Lung (tissue), 12 donors: ENCODE measurements around the gene MAN2C1. TPM values are rescaled to one million over a fixed set of nuclear protein-coding genes. Genes with fewer than 3 reads are reported as not detected.

Experiments used
- ATAC-seq: fragments of 200-7000 bp; cut with Tn5 transposase; one replicate; pipeline ENCODE4 v1.9.1; 2020; ENCODE audit warnings: moderate number of reproducible peaks; ENCODE audit not compliant: insufficient read depth, low FRiP score
- DNase-seq, 3 donors: peaks; one replicate each; pipeline ENCODE4 v3.0.0-alpha.2; 2013 to 2017
- H3K27ac ChIP-seq, 2 donors: one replicate each; pipeline ENCODE4 v1.5.1; 2013; ENCODE audit warnings: mild to moderate bottlenecking in 2 of 2, moderate library complexity in 2 of 2, control low read depth in 1 of 2, inconsistent platforms in 1 of 2, low read depth in 1 of 2, low read length in 1 of 2
- H3K27me3 ChIP-seq, 3 donors: one replicate each; pipeline ENCODE4 v1.5.1; 2013; ENCODE audit warnings: low read length in 2 of 3; ENCODE audit not compliant: control insufficient read depth in 3 of 3, insufficient read depth in 3 of 3
- H3K36me3 ChIP-seq, 4 donors: one replicate each; pipeline ENCODE4 v1.5.1; 2013; ENCODE audit warnings: low read length in 4 of 4, mild to moderate bottlenecking in 1 of 4, moderate library complexity in 1 of 4; ENCODE audit not compliant: control insufficient read depth in 4 of 4, insufficient read depth in 4 of 4
- H3K4me1 ChIP-seq, 5 donors: one replicate each; pipeline ENCODE4 v1.5.1; 2013; ENCODE audit warnings: low read length in 5 of 5, mild to moderate bottlenecking in 2 of 5, moderate library complexity in 1 of 5; ENCODE audit not compliant: control insufficient read depth in 5 of 5, insufficient read depth in 5 of 5
- H3K4me3 ChIP-seq: one replicate; pipeline ENCODE4 v1.5.1; 2013; ENCODE audit warnings: mild to moderate bottlenecking, control low read depth, moderate library complexity
- H3K9ac ChIP-seq, 2 donors: one replicate each; pipeline ENCODE4 v1.5.1; 2013; ENCODE audit warnings: low read length in 2 of 2, control low read depth in 1 of 2; ENCODE audit not compliant: insufficient read depth in 1 of 2
- H3K9me3 ChIP-seq, 4 donors: one replicate each; pipeline ENCODE4 v1.5.1; 2013; ENCODE audit warnings: low read length in 3 of 4, mild to moderate bottlenecking in 1 of 4, moderate library complexity in 1 of 4; ENCODE audit not compliant: control insufficient read depth in 4 of 4, insufficient read depth in 3 of 4
- WGBS, 2 donors: extraction: QIAGEN DNeasy Blood & Tissue Kit; methylation state at CpG; one replicate each; pipeline ENCODE4 v1.1.7; 2013; 5-methylcytosine and 5-hydroxymethylcytosine counted together
- polyA plus RNA-seq, 2 donors: library from polyadenylated mRNA; stranded (reverse); fragments of 200-250 nt; gene quantifications; one replicate each; pipeline ENCODE4 v1.2.1, GENCODE V29; 2013
- total RNA-seq, 2 donors: library from RNA; depleted of rRNA in 1 of 2; stranded (reverse); fragments of >200 nt in 1 of 2; gene quantifications; one replicate each; pipeline ENCODE4 v1.2.1, GENCODE V29; 2014 to 2021
- TF ChIP-seq, protein P1 (sequence below): IDR thresholded peaks from 2 replicates; pipeline ENCODE4 v1.5.1; 2012; ENCODE audit warnings: mild to moderate bottlenecking; ENCODE audit errors: control extremely low read depth, extremely low read depth
- donor health status: control.
- donor health status: control.
- donor health status: Bipolar disorder and iron deficiency.
- donor health status: healthy.
- donor health status: DM: yes; HTN: yes; CAD: no.

The MAN2C1 gene
- total and polyA plus RNA-seq, 4 donors: 139 to 321 (median 217) TPM

DNA sequence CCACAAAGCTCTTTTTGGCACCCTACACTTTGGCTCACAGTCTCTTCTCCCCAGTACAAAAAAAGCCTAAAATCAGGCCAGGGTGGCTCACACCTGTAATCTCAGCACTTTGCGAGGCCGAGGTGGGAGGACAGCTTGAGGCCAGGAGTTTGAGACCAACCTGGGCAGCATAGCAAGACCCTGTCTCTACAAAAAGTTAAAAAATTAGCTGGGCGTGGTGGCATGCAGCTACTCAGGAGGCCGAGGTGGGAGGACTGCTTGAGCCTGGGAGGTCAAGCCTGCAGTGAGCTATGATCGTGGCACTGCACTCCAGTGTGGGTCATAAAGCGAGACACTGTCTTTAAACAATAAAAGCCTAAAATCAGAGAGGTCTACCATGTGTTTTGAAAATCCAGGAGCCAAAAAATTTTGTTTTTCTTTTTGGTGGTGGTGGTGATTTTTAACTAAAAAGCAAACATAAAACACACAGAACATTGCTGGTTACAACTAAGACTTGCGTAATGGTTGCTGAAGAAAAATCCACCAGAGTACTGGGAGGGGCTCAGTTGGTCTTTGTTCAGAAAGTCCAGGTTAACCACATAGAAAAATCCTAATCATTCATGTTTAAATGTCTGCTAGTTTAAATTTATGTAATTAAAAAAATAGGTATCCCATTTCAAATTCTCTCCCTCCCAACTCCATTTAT lies 1.6 kb upstream of the MAN2C1 start:
- 97% methylated on average over 7 of the region's 7 CpGs for WGBS, 2 donors
- H3K4me3 ChIP-seq: no peak overlapping the region
- no peak for ATAC-seq
- TF ChIP-seq, protein P1, sequence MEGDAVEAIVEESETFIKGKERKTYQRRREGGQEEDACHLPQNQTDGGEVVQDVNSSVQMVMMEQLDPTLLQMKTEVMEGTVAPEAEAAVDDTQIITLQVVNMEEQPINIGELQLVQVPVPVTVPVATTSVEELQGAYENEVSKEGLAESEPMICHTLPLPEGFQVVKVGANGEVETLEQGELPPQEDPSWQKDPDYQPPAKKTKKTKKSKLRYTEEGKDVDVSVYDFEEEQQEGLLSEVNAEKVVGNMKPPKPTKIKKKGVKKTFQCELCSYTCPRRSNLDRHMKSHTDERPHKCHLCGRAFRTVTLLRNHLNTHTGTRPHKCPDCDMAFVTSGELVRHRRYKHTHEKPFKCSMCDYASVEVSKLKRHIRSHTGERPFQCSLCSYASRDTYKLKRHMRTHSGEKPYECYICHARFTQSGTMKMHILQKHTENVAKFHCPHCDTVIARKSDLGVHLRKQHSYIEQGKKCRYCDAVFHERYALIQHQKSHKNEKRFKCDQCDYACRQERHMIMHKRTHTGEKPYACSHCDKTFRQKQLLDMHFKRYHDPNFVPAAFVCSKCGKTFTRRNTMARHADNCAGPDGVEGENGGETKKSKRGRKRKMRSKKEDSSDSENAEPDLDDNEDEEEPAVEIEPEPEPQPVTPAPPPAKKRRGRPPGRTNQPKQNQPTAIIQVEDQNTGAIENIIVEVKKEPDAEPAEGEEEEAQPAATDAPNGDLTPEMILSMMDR: no peak
- peaks cover 5 to 16% (median 7%) of the 10 kb centered on the region in 5 donors for H3K4me1 ChIP-seq
- peaks cover 26 to 36% (median 27%) of the 10 kb centered on the region in 4 donors for H3K36me3 ChIP-seq
- no peak for DNase-seq
- H3K9ac ChIP-seq: no peak overlapping the region
- no peaks in the 10 kb centered on the region for H3K9me3 ChIP-seq
- H3K27ac ChIP-seq: no peak overlapping the region
- H3K27me3 ChIP-seq: no peaks in the 10 kb centered on the region

DNA sequence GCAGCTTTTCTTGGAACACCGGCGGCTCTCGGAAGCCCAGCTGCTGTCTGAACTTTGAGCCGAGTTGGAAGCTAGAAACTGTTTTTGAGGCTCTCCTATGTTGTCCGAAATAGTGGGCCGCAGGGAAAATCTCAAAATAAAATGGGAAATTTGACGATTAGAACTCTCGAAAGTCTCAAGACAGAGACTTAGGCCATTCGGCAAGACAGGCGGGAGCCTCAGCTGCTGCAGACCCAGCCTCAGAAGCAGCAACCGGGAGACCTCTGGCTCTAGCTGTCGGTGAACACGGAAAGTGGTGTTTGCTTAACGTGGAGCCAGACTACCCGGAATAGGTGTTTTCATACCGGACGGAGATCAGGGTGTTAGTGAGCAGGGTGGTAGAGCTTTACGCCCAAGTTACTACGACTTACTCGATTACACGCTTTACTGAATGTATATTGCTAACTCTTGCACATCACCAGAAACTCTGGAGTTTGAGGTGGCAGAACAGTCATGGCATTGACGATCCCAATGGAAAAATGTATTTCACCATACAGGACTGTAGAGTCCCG lies 357 bp upstream of the MAN2C1 start:
- peak overlapping the region; percentile 97 to 98 for H3K27ac ChIP-seq

DNA sequence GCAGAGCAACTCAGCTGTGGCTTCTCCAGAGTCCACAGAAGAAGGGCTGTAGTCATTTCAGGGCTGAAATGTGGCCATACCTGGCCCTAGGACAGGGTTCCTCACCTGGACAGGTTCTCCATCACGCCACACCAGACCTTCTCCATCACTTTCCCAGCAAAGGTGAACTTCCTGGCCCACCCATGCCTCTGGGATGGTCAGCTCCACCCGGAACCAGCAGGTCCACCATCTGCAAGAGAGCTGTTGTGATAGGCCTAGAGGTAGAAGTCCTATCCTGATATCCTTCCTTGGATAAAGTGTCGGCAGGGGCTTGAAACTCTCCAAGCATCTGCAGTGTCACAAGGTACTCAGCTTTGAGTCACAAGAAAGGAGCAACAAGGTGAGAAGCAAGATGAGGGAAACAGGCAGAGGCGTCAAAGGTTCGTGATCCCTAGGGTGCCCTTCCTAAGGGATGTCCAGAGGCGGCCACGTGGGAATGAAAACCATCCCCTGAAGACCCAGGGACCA lies 948 bp downstream of the MAN2C1 start:
- ATAC-seq: no peak
- Histone ChIP-seq H3K9ac (no peak overlapping the region), H3K9me3 (no peaks in the 10 kb centered on the region), H3K4me3 (peak overlapping the region; percentile 85), H3K27ac (peak overlapping the region in 1 of 2 donors; percentile 98), H3K36me3 (peaks cover 11 to 38% (median 21%) of the 10 kb centered on the region in 4 donors), H3K4me1 (peaks cover 5 to 16% (median 7%) of the 10 kb centered on the region in 5 donors), H3K27me3 (no peaks in the 10 kb centered on the region)
- DNase-seq: no peak
- WGBS, 2 donors: 44 to 46% methylated on average over 7 of the region's 7 CpGs
- TF ChIP-seq, protein P1: no peak

More for the DNA sequence above, 357 bp upstream of the MAN2C1 start:
- peaks cover 15 to 33% (median 24%) of the 10 kb centered on the region in 4 donors for H3K36me3 ChIP-seq
- peak overlapping the region; percentile 50 to 84 for H3K9ac ChIP-seq
- no peak for DNase-seq
- peak overlapping the region; percentile 85 for H3K4me3 ChIP-seq
- TF ChIP-seq, protein P1: no peak
- no peak for ATAC-seq
- 6% methylated on average over 23 of the region's 23 CpGs for WGBS, 2 donors
- no peaks in the 10 kb centered on the region for H3K9me3 ChIP-seq
- peaks cover 5 to 16% (median 7%) of the 10 kb centered on the region in 5 donors for H3K4me1 ChIP-seq
- H3K27me3 ChIP-seq: no peaks in the 10 kb centered on the region
